H9 (cell line): ENCODE measurements around the gene HEMGN. TPM values are rescaled to one million over a fixed set of nuclear protein-coding genes. Genes with fewer than 3 reads are reported as not detected.

Experiments
- DNase-seq: peaks from one replicate; pipeline ENCODE4 v3.0.0-alpha.2; 2017
- H2AFZ ChIP-seq: one replicate; pipeline ENCODE4 v1.6.1; 2013; ENCODE audit warnings: mild to moderate bottlenecking, low read length, control low read depth, moderate library complexity
- H2AK5ac ChIP-seq: 2 replicates; pipeline ENCODE4 v1.6.1; 2013; ENCODE audit warnings: low read length, control low read depth, mixed read lengths; ENCODE audit not compliant: insufficient read length
- H2BK120ac ChIP-seq: one replicate; pipeline ENCODE4 v1.6.1; 2013; ENCODE audit warnings: low read depth, mild to moderate bottlenecking, low read length, control low read depth, inconsistent platforms; ENCODE audit not compliant: poor library complexity, severe bottlenecking
- H2BK12ac ChIP-seq: 2 replicates; pipeline ENCODE4 v1.6.1; 2013; ENCODE audit warnings: low read length, control low read depth, mixed read lengths, low read depth; ENCODE audit not compliant: insufficient read length
- H2BK15ac ChIP-seq: 2 replicates; pipeline ENCODE4 v1.6.1; 2013; ENCODE audit warnings: low read depth, low read length, control low read depth
- H2BK20ac ChIP-seq: one replicate; pipeline ENCODE4 v1.6.1; 2013; ENCODE audit warnings: low read depth, mild to moderate bottlenecking, low read length, control low read depth, inconsistent platforms; ENCODE audit not compliant: poor library complexity, severe bottlenecking
- H2BK5ac ChIP-seq: 2 replicates; pipeline ENCODE4 v1.6.1; 2013; ENCODE audit warnings: low read length, control low read depth, mixed read lengths; ENCODE audit not compliant: insufficient read length
- H3K14ac ChIP-seq: 2 replicates; pipeline ENCODE4 v1.6.1; 2013; ENCODE audit warnings: low read length, control low read depth; ENCODE audit not compliant: insufficient read depth
- H3K18ac ChIP-seq: 2 replicates; pipeline ENCODE4 v1.6.1; 2013; ENCODE audit warnings: low read depth, mild to moderate bottlenecking, mixed read lengths, low read length, control low read depth; ENCODE audit not compliant: insufficient read length
- H3K23ac ChIP-seq: 2 replicates; pipeline ENCODE4 v1.6.1; 2013; ENCODE audit warnings: low read length, control low read depth, mixed read lengths, low read depth; ENCODE audit not compliant: insufficient read length
- H3K23me2 ChIP-seq: 2 replicates; pipeline ENCODE4 v1.6.1; 2013; ENCODE audit warnings: low read depth, mild to moderate bottlenecking, mixed read lengths, low read length, control low read depth; ENCODE audit not compliant: insufficient read length, poor library complexity, severe bottlenecking
- H3K27ac ChIP-seq: 2 replicates; pipeline ENCODE4 v1.5.1; 2013; ENCODE audit warnings: low read length, control low read depth, mixed read lengths, low read depth; ENCODE audit not compliant: insufficient read length
- H3K27me3 ChIP-seq: 2 replicates; pipeline ENCODE4 v1.6.1; 2013; ENCODE audit warnings: low read length, control low read depth, inconsistent platforms; ENCODE audit not compliant: insufficient read depth
- H3K4ac ChIP-seq: 2 replicates; pipeline ENCODE4 v1.6.1; 2013; ENCODE audit warnings: low read depth, mild to moderate bottlenecking, control low read depth, inconsistent platforms, low read length, moderate library complexity
- H3K4me1 ChIP-seq: 2 replicates; pipeline ENCODE4 v1.6.1; 2013; ENCODE audit warnings: low read length, control low read depth, inconsistent platforms; ENCODE audit not compliant: insufficient read depth
- H3K4me2 ChIP-seq: 2 replicates; pipeline ENCODE4 v1.6.1; 2013; ENCODE audit warnings: low read length, control low read depth, mixed read lengths; ENCODE audit not compliant: insufficient read length, insufficient read depth
- H3K56ac ChIP-seq: 2 replicates; pipeline ENCODE4 v1.6.1; 2013; ENCODE audit warnings: low read depth, mild to moderate bottlenecking, mixed read lengths, low read length, control low read depth; ENCODE audit not compliant: insufficient read length
- H3K79me1 ChIP-seq: 2 replicates; pipeline ENCODE4 v1.6.1; 2013; ENCODE audit warnings: low read depth, mild to moderate bottlenecking, moderate library complexity, low read length, control low read depth, inconsistent platforms; ENCODE audit not compliant: insufficient read depth, poor library complexity, severe bottlenecking
- H3K79me2 ChIP-seq: 2 replicates; pipeline ENCODE4 v1.6.1; 2013; ENCODE audit warnings: low read length, control low read depth, inconsistent platforms; ENCODE audit not compliant: insufficient read depth
- H3K9ac ChIP-seq: 2 replicates; pipeline ENCODE4 v1.6.1; 2013; ENCODE audit warnings: low read length, control low read depth, mixed read lengths; ENCODE audit not compliant: insufficient read length; ENCODE audit errors: extremely low read depth
- H3K9me3 ChIP-seq: one replicate; pipeline ENCODE4 v1.6.1; 2013; ENCODE audit warnings: low read depth, low read length, inconsistent platforms; ENCODE audit not compliant: control insufficient read depth
- H3T11ph ChIP-seq: one replicate; pipeline ENCODE4 v1.6.1; 2013; ENCODE audit warnings: mild to moderate bottlenecking, low read length, control low read depth, inconsistent platforms
- H4K20me1 ChIP-seq: one replicate; pipeline ENCODE4 v1.6.1; 2013; ENCODE audit not compliant: control insufficient read depth, insufficient read length, insufficient read depth
- H4K5ac ChIP-seq: 2 replicates; pipeline ENCODE4 v1.6.1; 2013; ENCODE audit warnings: low read depth, mild to moderate bottlenecking, mixed read lengths, low read length, control low read depth; ENCODE audit not compliant: insufficient read length
- H4K8ac ChIP-seq: replicated peaks from 2 replicates; pipeline ENCODE4 v1.6.1; 2013; ENCODE audit warnings: low read length, control low read depth, mixed read lengths, low read depth; ENCODE audit not compliant: insufficient read length
- H4K91ac ChIP-seq: 2 replicates; pipeline ENCODE4 v1.6.1; 2013; ENCODE audit warnings: low read depth, mild to moderate bottlenecking, moderate library complexity, mixed read lengths, low read length, control low read depth; ENCODE audit not compliant: insufficient read length
- H3K27ac Mint-ChIP-seq, 3 experiments: 2 replicates in 2 of 3; 3 replicates in 1 of 3; pipeline ENCODE4 v1.8.0; 2020 to 2021; ENCODE audit warnings: mixed read lengths in 3 of 3, mild to moderate bottlenecking in 1 of 3, moderate library complexity in 1 of 3
- H3K27me3 Mint-ChIP-seq: 2 replicates; pipeline ENCODE4 v1.8.0; 2021; ENCODE audit warnings: low read depth, mild to moderate bottlenecking, moderate library complexity, mixed read lengths
- H3K36me3 Mint-ChIP-seq, 3 experiments: 2 replicates in 2 of 3; 3 replicates in 1 of 3; pipeline ENCODE4 v1.8.0; 2020 to 2021; ENCODE audit warnings: low read depth in 3 of 3, mixed read lengths in 3 of 3; ENCODE audit not compliant: insufficient read depth in 1 of 3
- H3K4me1 Mint-ChIP-seq, 2 experiments: 2 replicates each; pipeline ENCODE4 v1.8.0; 2020; ENCODE audit warnings: mixed read lengths in 2 of 2
- H3K4me3 Mint-ChIP-seq, 2 experiments: 2 replicates in 1 of 2; 3 replicates in 1 of 2; pipeline ENCODE4 v1.8.0; 2020 to 2021; ENCODE audit warnings: mild to moderate bottlenecking in 2 of 2, mixed read lengths in 2 of 2, moderate library complexity in 1 of 2
- H3K9me3 Mint-ChIP-seq, 2 experiments: 2 replicates in 1 of 2; 3 replicates in 1 of 2; pipeline ENCODE4 v1.8.0; 2020; ENCODE audit warnings: mild to moderate bottlenecking in 2 of 2, mixed read lengths in 2 of 2, moderate library complexity in 1 of 2
- CTCF ChIP-seq: fragments of 200-600 bp; sonication (generic); conservative IDR thresholded peaks from 3 replicates; pipeline ENCODE4 v1.8.0; 2021; ENCODE audit warnings: antibody characterized with exemption, mild to moderate bottlenecking
- WGBS: extraction: QIAGEN DNeasy Blood & Tissue Kit; methylation state at CpG from one replicate; pipeline ENCODE4 v1.1.7; 2013; ENCODE audit warnings: missing lambda C conversion rate, low lambda C conversion rate, mixed read lengths; ENCODE audit not compliant: insufficient read length; ENCODE audit errors: extremely low coverage; 5-methylcytosine and 5-hydroxymethylcytosine counted together
- total RNA-seq: library from RNA; stranded (reverse); gene quantifications from 2 replicates; pipeline ENCODE4 v1.2.1, GENCODE V29; 2021

The HEMGN gene
- total RNA-seq, 1 experiment from 2014 or later, result not detected

GRCh38 chr9:97891736-97892135, 46.2 kb downstream of the HEMGN start:
- Mint-ChIP-seq H3K27ac (no peak overlapping the region), H3K9me3 (peaks cover 0 to 3% of the 10 kb centered on the region in 2 experiments; a peak in 1 of 5 replicates), H3K4me1 (peaks cover 9 to 10% of the 10 kb centered on the region in 2 experiments), H3K36me3 (no peaks in the 10 kb centered on the region), H3K27me3 (peaks cover 63% of the 10 kb centered on the region), H3K4me3 (no peak overlapping the region)
- Histone ChIP-seq H3K18ac (no peak overlapping the region), H2BK15ac (no peak overlapping the region), H2BK120ac (no peak overlapping the region), H3K23ac (no peak overlapping the region), H3K27me3 (no peaks in the 10 kb centered on the region), H4K20me1 (no peaks in the 10 kb centered on the region), H2AK5ac (no peak overlapping the region), H3K9me3 (no peaks in the 10 kb centered on the region), H3K4ac (no peak overlapping the region), H2AFZ (no peak overlapping the region), H3K27ac (no peak overlapping the region), H3K4me1 (no peaks in the 10 kb centered on the region), H3K23me2 (no peaks in the 10 kb centered on the region), H3K56ac (no peak overlapping the region), H3K79me2 (no peaks in the 10 kb centered on the region), H4K8ac (no peak overlapping the region), H3K14ac (no peak overlapping the region), H4K91ac (no peak overlapping the region), H3T11ph (no peak overlapping the region), H4K5ac (no peak overlapping the region), H3K79me1 (no peaks in the 10 kb centered on the region), H2BK5ac (no peak overlapping the region), H3K9ac (no peak overlapping the region), H2BK20ac (no peak overlapping the region), H2BK12ac (no peak overlapping the region), H3K4me2 (no peak overlapping the region)
- TF ChIP-seq CTCF, result no peak
- DNase-seq, result no peak
- no CpG with 5 or more reads among the region's 5 CpGs for WGBS
